GM06990 (cell line): ENCODE measurements around the gene VDR.

Source experiments
- DNase-seq: peaks from one replicate; pipeline ENCODE4 v3.0.0-alpha.2; 2011; ENCODE audit not compliant: insufficient read length; ENCODE audit errors: extremely low read depth
- H3K27me3 ChIP-seq: replicated peaks from 2 replicates; pipeline ENCODE4 v1.6.0; 2011; ENCODE audit warnings: low read length; ENCODE audit not compliant: control insufficient read depth, insufficient read depth
- H3K36me3 ChIP-seq: 2 replicates; pipeline ENCODE4 v1.5.1; 2011; ENCODE audit warnings: low read length; ENCODE audit not compliant: control insufficient read depth, insufficient read depth
- H3K4me3 ChIP-seq: replicated peaks from 2 replicates; pipeline ENCODE4 v1.5.1; 2011; ENCODE audit warnings: low read depth, mild to moderate bottlenecking, control low read depth, low read length
- CTCF ChIP-seq: IDR thresholded peaks from 2 replicates; pipeline ENCODE4 v1.5.1; 2011; ENCODE audit warnings: low read length, control low read depth, mild to moderate bottlenecking, inconsistent platforms; ENCODE audit not compliant: insufficient read depth, poor library complexity, severe bottlenecking

The VDR gene

GRCh38 chr12:47825173-47825639, 79.6 kb downstream of the VDR start:
- Histone ChIP-seq H3K4me3 (no peak overlapping the region), H3K27me3 (no peaks in the 10 kb centered on the region), H3K36me3 (no peaks in the 10 kb centered on the region)
- no peak for DNase-seq
- TF ChIP-seq CTCF, result no peak

GRCh38 chr12:47824635-47825034, 80.2 kb downstream of the VDR start:
- no peak for DNase-seq
- TF ChIP-seq CTCF, result no peak
- Histone ChIP-seq H3K27me3 (no peaks in the 10 kb centered on the region), H3K36me3 (no peaks in the 10 kb centered on the region), H3K4me3 (no peak overlapping the region)

GRCh38 chr12:47824198-47824597, 80.6 kb downstream of the VDR start:
- Histone ChIP-seq H3K4me3 (no peak overlapping the region), H3K36me3 (no peaks in the 10 kb centered on the region), H3K27me3 (no peaks in the 10 kb centered on the region)
- TF ChIP-seq CTCF, result no peak
- DNase-seq, result no peak

DNA sequence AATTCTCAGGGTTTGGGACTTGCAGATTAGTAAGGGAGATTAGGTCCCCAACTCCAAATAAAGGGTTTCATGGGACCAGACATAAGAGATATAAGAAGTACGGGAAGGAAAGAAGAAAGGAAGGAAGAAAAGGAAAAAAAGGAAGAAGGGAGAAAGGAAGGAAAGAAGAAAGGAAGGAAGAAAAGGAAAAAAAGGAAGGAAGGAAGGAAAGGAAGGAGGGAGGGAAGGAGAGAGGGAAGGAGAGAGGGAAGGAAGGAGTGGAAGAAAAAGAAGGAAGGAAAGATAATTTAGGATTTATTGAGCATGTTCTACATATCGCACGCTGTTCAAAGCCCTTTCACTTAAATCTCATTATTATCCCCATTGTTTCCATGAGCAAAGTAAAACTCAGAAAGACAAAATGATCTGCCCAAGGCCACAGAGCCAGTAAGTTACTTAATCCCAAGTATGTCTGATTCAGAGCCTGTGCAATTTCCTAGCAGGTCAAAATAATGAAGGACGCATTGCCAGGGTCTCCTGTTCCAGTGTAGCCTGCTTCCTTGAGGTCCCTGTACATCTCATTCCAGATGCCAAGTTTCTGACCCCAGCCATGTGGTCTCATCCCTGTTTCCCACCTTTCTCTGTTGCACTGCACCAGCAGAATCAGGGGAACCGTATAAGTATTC, 81.2 kb downstream of the VDR start:
- H3K27me3 ChIP-seq, result no peaks in the 10 kb centered on the region
- no peak overlapping the region for H3K4me3 ChIP-seq
- no peaks in the 10 kb centered on the region for H3K36me3 ChIP-seq
- TF ChIP-seq CTCF, result no peak
- no peak for DNase-seq

GRCh38 chr12:47822863-47823262, 81.9 kb downstream of the VDR start:
- H3K36me3 ChIP-seq, result no peaks in the 10 kb centered on the region
- no peaks in the 10 kb centered on the region for H3K27me3 ChIP-seq
- no peak for DNase-seq
- H3K4me3 ChIP-seq, result no peak overlapping the region
- TF ChIP-seq CTCF, result no peak

GRCh38 chr12:47822401-47822800, 82.4 kb downstream of the VDR start:
- no peak for DNase-seq
- no peak for TF ChIP-seq CTCF
- Histone ChIP-seq H3K27me3 (no peaks in the 10 kb centered on the region), H3K4me3 (no peak overlapping the region), H3K36me3 (no peaks in the 10 kb centered on the region)
